Measurements from ENCODE around the gene GTF2E1.
"Not testable (repeated sequence)": the region's sequence is repeated elsewhere in the genome, so short reads cannot be mapped to it uniquely, and the experiment has no call there.

GTF2E1 gene

DNA sequence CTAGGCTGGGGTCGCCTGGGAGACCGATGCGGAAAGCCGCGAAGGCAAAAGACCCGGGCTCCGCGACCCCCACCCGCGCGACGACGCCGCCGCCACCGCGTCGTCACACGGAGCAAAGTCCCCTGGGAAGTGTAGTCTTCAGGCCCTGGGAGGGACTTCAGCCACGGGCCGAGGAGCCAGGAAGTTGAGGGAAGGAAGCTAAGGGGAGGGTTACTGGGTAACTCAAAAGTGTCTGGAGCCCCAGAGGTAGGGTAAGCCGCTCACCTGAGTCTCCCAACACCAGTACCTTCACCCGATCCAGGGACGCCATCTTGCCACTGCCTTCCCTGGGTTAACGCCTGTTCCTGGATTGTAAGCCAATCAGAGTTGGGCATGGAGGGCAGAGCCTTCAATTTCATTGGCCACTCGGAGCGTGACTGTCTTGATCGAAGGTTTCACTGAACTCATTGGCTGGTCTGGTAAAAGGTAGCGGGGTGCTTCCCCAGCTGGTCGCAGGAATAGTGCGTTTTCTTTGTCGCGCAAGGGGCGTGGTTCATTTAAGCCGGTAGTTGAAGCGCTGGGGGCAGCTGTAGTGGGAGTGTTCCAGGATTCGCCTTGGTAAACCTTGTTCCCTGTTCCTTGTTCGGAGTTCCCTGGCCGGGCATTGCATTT, at the start of gene GTF2E1, which contains the start of gene RABL3:
Gene GTF2E1 (plus strand): TSS at position 547 of the 651 bp plus-strand sequence. CDS start 7,809 bp downstream, outside the sequence.
Gene RABL3 (minus strand): TSS at position 319 of the 651 bp plus-strand sequence. CDS start 9 bp downstream, at position 310.
- DNase-seq (ENCODE audit: low read depth, low spot score): peak; percentile 100

GRCh38 chr3:120693439-120694171, 48.9 kb upstream of the GTF2E1 start:
- DNase-seq (ENCODE audit: low read depth, low spot score): no peak

- no peak for DNase-seq (ENCODE audit: low read depth, low spot score)
These were observed 43.2 kb upstream of the GTF2E1 start for GRCh38 chr3:120699333-120699732.

DNA sequence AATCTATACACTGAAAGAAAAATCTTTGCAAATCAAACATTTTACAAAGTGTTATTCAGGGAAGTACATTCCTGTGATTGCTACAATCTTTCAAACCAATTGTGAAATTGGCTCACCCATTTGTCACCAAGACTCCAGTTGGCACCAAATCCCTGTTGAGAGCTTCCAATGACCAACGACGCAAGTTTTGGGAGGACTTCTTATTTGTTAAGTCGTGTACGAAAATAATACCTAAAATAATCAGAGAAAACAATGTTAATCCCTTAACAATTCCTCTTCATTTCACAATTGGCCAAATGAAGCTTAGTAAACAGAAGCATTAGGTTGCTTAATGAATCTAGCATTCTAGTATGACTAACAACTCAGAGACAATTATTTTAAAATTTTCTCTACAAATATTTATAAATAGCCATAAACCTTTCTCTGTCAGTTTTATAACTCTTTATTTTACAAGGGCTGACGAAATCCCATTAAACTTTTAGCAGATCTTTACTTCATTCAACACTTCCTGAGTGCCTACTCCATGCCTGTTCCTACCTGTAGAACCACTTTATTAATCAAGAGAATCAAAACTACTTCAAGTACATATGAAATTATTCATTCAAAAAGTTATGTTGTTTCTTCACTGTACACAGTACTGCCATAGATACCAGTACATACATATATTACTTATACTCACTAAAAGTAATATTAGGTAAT, 36.5 kb upstream of the GTF2E1 start:
- DNase-seq (ENCODE audit: low read depth, low spot score): no peak

GRCh38 chr3:120706950-120707349, 35.6 kb upstream of the GTF2E1 start:
- no peak for DNase-seq (ENCODE audit: low read depth, low spot score)

GRCh38 chr3:120708408-120708807, 34.1 kb upstream of the GTF2E1 start:
- DNase-seq (ENCODE audit: low read depth, low spot score): no peak

GRCh38 chr3:120710369-120710768, 32.2 kb upstream of the GTF2E1 start:
- DNase-seq (ENCODE audit: low read depth, low spot score): no peak

- DNase-seq (ENCODE audit: low read depth, low spot score): no peak
These were observed 29.3 kb upstream of the GTF2E1 start for GRCh38 chr3:120713262-120713661.

DNA sequence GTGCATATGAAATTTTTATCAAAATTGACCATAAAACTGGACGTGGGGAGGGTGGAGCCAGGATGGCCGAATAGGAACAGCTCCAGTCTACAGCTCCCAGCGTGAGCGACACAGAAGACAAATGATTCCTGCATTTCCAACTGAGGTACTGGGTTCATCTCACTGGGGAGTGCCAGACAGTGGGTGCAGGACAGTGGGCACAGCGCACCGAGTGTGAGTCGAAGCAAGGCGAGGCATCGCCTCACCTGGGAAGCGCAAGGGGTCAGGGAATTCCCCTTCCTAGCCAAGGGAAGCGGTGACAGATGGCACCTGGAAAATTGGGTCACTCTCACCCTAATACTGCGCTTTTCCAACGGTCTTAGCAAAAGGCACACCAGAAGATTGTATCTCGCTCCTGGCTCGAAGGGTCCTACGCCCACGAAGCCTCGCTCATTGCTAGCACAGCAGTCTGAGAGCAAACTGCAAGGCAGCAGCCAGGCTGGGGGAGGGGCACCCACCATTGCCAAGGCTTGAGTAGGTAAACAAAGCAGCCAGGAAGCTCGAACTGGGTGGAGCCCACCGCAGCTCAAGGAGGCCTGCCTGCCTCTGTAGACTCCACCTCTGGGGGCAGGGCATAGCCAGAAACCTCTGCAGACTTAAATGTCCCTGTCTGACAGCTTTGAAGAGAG, 23.2 kb upstream of the GTF2E1 start:
- not testable (repeated sequence) for DNase-seq (ENCODE audit: low read depth, low spot score)

DNA sequence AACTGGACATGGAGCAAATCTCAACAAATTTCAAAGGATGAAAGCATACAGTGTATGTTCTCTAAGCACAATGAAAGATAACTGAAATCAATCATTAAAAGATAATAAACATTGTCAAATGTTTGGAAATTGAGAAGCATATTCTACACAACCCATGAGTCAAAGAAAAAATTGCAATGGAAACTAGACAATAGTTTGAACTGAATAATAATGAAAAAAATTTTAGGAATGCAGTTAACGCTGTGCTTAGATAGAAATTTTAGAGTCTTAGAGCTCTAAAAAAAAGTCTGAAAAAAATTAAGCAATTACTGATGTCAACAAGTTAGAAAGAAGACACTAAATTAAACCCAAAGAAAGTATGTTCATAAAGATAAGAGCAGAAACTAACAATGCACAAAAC, 15.8 kb upstream of the GTF2E1 start:
- DNase-seq (ENCODE audit: low read depth, low spot score): no peak

- no peak for DNase-seq (ENCODE audit: low read depth, low spot score)
These were observed 11.7 kb upstream of the GTF2E1 start for GRCh38 chr3:120730576-120731542.

DNA sequence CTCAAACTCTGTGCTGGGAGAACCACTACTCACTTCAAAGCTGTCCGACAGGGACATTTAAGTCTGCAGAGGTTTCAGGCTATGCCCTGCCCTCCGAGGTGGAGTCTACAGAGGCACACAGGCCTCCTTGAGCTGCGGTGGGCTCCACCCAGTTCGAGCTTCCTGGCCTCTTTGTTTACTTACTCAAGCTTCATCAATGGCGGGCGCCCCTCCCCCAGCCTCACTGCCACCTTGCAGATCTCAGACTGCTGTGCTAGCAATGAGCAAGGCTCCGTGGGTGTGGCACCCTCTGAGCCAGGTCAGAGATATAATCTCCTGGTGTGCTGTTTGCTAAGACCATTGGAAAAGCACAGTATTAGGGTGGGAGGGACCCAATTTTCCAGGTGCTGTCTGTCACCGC, 4.5 kb upstream of the GTF2E1 start:
- not testable (repeated sequence) for DNase-seq (ENCODE audit: low read depth, low spot score)

DNA sequence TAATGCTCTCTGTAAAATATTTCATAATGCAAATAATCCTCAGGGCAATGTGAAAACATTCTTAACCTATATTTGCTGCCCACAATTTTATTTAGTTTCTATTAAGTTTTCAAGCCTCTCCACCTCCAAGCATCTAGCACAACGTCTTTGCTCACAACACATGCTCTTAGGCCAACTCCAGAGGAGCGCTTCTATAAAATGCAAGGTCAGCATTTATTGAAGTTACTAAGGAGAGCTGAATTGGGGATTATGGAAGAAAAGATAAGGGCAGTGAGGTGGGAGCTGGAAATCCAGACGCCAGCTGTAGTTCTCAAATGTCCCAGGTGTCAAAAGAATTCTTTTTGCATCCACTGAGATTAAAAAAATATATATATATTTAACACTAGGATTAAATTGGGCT, 1.2 kb upstream of the GTF2E1 start:
- DNase-seq (ENCODE audit: low read depth, low spot score): no peak

DNA sequence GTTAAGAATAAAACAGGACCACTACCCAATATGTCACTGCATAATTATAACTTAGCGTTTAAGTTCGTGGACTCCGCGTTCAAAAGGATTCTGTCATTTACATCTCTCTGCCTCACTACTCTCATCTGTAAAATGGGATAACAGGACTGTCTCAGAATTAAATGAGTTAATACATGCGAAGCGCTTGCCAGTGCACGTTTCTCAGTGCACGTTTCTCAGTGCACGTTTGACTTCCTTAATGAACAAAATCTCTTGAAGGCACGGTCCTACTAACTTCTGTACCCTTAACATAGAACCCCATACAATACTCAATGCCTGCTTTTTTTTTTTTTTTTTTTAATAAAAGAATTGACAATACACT, 727 bp upstream of the GTF2E1 start:
- no peak for DNase-seq (ENCODE audit: low read depth, low spot score)

- no peak for DNase-seq (ENCODE audit: low read depth, low spot score)
These were observed 363 bp downstream of the GTF2E1 start for GRCh38 chr3:120742849-120743365.

DNA sequence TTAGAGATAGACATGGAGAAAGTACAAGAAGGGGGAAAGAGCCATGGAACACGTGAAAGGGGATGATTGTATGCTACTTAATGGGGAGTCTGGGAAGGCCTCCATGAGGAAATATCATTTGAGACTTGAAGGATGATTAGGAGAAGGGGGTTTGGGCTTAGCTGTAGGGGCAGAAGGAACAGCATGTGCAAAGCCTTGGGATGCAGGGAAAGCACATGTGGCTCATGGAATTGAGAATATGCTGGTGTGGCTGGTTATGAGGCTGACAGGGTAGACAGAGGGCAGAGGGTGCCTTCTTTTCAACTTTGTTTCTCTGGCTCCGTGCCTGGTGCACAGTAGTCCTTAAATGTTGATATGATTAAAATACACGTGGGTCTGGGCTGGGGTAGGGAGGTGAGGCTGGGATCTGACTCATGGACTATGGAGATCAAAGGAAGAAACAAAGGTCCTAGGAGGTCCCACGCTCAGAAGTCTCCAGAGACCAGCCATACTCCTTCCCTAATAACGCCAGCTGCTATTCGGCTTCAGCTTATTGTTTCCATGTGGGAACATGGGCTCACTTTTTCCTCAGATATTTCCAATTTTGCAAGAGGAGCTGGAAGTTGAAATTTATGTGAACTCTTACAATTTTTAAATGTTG, 1.1 kb downstream of the GTF2E1 start:
- DNase-seq (ENCODE audit: low read depth, low spot score): no peak

DNA sequence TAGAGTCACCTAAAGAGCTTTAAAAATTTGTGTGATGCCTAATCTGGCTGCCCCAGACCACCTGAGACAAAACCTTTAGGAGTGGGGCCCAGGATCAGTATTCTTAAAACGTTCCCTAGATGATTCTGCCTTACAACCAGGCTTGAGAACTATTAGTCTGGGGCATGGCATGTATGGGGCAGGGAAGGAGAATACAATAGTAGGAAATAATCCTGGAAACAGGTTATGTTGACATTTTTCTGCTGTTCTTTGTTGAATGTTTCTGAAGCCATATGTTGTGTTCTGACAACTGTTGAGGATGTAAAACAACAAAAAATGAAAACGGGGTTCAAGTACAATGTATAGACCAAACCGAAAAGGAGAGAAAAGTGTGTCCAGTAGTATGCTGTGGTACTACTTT, 2.9 kb downstream of the GTF2E1 start:
- DNase-seq (ENCODE audit: low read depth, low spot score): no peak

- DNase-seq (ENCODE audit: low read depth, low spot score): no peak
These were observed 7.3 kb downstream of the GTF2E1 start for GRCh38 chr3:120749843-120750242.

- DNase-seq (ENCODE audit: low read depth, low spot score): no peak
These were observed 9.7 kb downstream of the GTF2E1 start for GRCh38 chr3:120752230-120752629.

GRCh38 chr3:120752865-120753264, 10.3 kb downstream of the GTF2E1 start:
- DNase-seq (ENCODE audit: low read depth, low spot score): no peak
